Hepatocyte (in vitro differentiated cells): Measurements from ENCODE around the gene SMAP2.

Experiments used
- EZH2 ChIP-seq: fragments of 200-600 bp; sonication (generic); IDR thresholded peaks from 2 replicates; pipeline ENCODE4 v1.6.1; 2016; ENCODE audit warnings: antibody characterized with exemption, mild to moderate bottlenecking, borderline replicate concordance
- EZH2phosphoT487 ChIP-seq: fragments of 200-600 bp; sonication (generic); IDR thresholded peaks from one replicate; pipeline ENCODE4 v1.6.1; 2018; ENCODE audit warnings: antibody characterized with exemption, mild to moderate bottlenecking, low read depth, moderate library complexity; ENCODE audit not compliant: unreplicated experiment, severe bottlenecking
- TF ChIP-seq, protein P1 (sequence below): fragments of 200-600 bp; sonication (generic); IDR thresholded peaks from 2 replicates; pipeline ENCODE4 v1.5.1; 2016; ENCODE audit warnings: antibody characterized with exemption, mild to moderate bottlenecking; ENCODE audit not compliant: poor library complexity

DNA sequence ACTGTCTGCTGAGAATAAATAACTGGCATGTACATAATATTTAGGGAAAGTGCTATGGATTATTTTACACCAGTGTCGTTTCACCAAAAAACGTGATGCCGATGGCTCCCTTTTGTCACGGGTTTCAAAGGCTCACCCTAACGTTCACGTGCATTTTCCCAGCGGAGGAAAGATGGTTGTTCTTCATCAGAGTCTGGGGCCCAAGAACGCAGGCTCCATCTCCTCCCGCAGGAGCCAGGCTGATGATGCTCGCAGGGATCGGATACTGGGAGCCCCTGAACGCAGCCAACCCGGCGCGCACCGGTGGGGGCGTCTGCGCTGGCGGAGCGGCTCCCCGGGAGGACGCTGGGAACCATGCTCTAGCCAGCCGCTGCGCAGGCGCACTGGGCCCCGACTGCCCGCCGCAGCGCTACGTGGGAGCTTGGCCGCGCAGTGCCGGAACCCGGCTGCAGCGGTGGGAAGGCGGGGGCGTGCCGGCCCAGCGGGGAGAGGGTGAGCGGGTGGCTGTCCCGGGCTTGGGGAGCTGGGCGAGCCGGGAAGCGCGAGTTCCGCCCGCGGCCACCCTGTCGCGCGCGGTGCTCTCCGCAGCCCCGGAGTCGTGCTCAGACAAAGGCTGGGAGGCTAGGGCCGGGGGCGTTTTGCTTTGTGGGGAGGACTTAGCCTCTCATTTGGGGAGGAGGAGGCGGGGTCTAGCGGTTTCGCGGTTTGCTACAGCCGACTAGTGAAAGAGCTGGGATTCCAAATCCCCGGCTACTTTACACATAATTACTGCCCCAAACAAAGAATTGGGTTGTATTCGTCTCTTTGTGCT lies 76.4 kb downstream of the SMAP2 start, which contains the start of gene ZFP69B:
- TF ChIP-seq, protein P1, sequence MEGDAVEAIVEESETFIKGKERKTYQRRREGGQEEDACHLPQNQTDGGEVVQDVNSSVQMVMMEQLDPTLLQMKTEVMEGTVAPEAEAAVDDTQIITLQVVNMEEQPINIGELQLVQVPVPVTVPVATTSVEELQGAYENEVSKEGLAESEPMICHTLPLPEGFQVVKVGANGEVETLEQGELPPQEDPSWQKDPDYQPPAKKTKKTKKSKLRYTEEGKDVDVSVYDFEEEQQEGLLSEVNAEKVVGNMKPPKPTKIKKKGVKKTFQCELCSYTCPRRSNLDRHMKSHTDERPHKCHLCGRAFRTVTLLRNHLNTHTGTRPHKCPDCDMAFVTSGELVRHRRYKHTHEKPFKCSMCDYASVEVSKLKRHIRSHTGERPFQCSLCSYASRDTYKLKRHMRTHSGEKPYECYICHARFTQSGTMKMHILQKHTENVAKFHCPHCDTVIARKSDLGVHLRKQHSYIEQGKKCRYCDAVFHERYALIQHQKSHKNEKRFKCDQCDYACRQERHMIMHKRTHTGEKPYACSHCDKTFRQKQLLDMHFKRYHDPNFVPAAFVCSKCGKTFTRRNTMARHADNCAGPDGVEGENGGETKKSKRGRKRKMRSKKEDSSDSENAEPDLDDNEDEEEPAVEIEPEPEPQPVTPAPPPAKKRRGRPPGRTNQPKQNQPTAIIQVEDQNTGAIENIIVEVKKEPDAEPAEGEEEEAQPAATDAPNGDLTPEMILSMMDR = no peak
- TF ChIP-seq EZH2phosphoT487 (no peak), EZH2 (no peak)
